GM19099 (cell line): ENCODE results near the gene CNN2.

Experiments
- POLR2A ChIP-seq: IDR thresholded peaks from 3 replicates; pipeline ENCODE4 v1.6.1; 2011; ENCODE audit warnings: low read depth; ENCODE audit not compliant: insufficient read length; ENCODE audit errors: extremely low read depth

Gene CNN2

GRCh38 chr19:1080360-1081161 lies 54.2 kb downstream of the CNN2 start:
- no peak for TF ChIP-seq POLR2A

DNA sequence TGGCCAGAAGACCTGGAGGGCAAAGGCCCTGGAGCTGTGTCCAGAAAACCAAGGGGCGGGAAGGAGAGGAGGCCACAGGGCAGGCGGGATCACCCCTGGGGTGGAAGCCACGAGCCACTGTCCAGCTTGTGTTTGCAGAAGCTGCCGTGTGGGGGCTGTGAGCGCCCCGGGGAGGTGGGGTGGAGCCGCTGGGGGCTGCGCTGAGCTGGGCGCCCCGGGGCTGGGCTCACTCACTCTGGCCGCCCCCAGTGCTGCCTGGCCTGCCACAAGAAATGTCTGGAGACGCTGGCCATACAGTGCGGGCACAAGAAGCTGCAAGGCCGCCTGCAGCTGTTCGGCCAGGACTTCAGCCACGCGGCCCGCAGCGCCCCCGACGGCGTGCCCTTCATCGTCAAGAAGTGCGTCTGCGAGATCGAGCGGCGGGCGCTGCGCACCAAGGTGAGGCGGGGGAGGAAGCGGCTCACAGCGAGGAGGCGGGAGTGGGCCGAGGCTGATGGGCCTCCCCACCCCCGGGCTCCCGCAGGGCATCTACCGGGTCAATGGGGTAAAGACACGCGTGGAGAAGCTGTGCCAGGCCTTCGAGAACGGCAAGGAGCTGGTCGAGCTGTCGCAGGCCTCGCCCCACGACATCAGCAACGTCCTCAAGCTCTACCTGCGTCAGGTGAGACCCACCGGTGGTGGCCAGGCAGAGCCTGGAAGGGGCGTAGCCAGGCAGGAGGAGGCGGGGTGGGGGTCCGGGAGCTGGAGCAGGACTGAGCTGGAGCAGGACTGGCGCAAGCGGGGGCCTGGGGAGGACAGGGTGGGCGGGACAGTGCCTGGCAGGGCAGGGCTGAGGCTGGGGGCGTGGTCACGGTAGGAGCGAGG lies 55.1 kb downstream of the CNN2 start:
- no peak for TF ChIP-seq POLR2A

DNA sequence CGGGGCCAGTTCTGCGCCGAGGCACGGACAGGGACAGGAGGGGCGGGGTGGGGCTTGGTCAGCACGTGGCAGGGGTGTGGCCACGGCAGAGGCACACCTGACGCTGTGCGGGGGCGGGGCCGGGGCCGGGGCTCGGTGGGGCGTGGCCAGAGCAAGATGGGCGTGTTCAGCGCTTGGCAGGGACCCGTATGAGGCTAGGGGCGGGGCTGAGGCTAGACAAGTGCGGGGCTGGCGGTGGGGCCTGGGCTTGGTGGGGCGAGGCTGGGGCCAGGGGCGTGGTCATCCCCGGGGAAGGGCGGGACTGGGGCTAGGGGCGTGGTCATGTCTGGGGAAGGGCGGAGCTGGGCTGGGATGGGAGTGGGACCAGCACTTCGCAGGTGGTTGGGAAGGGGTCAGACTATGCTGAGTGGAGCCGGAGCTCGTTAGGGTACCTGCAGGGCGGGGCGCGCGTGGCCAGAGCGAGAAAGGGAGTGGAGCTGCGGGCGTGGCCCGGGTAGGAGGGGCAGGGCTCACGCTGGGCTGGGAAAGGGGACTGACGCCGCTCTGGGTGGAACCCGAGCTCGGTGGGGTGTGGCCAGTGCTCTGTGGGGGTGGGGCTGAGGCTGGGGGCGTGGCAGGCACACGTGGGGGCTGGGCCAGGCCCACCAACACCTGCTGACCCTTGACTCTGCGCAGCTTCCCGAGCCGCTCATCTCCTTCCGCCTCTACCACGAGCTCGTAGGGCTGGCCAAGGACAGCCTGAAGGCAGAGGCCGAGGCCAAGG lies 55.9 kb downstream of the CNN2 start:
- no peak for TF ChIP-seq POLR2A

DNA sequence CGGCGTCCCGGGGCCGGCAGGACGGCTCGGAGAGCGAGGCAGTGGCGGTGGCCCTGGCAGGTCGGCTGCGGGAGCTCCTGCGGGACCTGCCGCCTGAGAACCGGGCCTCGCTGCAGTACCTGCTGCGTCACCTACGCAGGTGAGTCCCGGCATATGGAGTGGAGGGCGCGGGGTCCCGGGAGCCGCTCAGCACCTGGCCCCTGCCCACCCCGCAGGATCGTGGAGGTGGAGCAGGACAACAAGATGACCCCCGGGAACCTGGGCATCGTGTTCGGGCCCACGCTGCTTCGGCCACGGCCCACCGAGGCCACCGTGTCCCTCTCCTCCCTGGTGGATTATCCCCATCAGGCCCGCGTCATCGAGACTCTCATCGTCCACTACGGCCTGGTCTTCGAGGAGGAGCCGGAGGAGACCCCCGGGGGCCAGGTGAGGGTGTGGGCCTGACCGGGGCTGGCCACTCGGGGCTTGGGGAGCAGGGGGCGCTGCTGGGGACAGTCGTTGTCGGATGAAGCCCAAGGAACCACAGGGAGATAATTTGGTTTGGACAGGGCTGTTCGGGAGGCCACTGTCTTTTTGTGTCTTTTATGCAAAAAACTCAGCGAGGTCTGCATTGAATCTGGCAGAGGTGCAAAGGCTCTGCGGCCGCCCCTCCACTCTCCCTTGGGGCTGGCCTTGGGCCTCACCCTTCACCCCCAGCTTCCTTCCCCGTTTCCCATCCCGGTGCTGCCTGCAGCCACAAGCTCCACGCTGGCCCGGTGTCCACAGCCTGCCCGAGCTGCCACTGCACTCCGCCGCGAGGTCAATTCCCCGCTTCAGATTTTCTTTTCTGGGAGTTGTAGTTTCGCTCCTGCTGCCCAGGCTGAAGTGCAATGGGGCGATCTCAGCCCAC lies 56.8 kb downstream of the CNN2 start:
- TF ChIP-seq POLR2A: no peak

DNA sequence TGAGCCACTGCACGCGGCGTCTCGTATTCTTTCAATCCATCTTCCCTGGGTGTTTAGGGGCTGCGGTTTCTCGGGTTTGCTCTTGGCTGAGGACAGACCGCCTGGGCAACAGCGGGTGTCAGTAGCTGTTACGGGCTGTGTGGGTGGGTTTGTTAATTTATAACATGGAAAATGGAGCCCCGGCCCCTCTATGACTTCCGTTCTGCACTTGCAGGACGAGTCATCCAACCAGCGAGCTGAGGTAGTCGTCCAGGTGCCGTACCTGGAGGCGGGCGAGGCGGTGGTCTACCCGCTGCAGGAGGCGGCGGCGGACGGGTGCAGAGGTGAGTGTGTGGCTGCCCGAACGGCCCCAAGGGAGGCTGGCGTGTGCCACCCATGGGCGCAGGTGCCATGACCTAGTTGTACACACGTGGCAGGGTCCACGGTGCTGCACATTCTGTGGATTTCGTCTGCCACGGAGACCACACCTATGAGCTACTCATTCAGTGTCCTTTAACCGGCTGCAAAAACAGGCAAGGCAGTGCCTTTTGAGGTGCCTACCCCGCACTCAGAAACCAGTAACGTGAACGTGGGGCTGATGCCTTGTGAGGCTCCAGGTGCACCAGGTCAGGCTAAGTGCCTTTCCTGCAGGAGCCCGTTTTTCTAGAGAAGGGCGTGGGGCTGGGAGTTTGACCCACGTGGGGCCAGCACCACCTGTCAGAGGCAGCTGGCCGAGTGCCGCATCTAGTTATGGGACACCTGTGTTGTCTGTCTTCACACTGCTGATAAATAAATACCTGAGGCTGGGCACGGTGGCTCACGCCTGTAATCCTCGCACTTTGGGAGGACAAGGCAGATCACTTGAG lies 57.8 kb downstream of the CNN2 start:
- TF ChIP-seq POLR2A: no peak

DNA sequence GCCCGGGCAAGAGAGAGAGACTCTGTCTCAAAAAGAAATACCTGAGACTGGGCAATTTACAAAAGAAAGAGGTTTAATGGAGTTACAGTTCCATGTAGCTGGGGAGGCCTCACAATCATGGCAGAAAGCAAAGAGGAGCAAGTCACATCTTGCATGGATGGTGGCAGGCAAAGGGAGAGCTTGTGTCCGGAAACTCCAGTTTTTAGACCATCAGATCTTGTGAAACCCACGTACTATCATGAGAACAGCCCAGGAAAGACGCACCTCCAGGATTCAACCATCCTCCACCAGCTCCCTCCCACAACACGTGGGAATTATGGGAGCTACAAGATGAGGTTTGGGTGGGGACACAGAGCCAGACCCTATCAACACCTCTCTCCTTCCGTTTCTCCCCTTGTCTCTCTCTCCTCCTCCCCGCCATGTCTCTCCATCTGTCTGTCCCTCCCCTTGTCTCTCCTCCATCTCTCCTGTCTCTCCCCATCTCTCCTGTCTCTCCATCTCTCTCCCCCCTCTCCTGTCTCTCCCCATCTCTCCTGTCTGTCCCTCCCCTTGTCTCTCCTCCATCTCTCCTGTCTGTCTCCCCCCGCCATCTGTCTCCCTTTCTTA lies 58.7 kb downstream of the CNN2 start:
- no peak for TF ChIP-seq POLR2A

GRCh38 chr19:1085676-1086442 lies 59.5 kb downstream of the CNN2 start:
- TF ChIP-seq POLR2A: no peak

DNA sequence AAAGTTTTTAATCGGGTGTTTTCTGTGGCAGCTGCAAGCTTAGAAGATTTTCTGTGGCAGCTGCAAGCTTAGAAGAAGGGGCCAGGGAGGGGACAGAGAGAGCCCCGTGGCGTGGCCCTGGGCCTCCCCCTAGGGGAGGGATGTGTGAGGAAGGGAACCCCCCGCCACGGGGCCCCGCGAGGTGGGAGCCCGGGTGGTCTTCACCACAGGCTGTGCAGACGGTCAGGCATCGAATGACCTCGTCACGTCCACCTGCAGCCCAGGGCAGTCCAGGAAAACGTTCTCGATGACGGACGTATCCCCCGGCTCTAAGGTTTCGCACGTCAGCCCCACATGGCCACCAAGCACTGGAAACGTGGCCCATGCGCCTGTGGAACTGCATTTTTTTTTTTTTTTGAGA lies 60.2 kb downstream of the CNN2 start:
- TF ChIP-seq POLR2A: no peak

GRCh38 chr19:1087813-1088415 lies 61.5 kb downstream of the CNN2 start:
- no peak for TF ChIP-seq POLR2A

DNA sequence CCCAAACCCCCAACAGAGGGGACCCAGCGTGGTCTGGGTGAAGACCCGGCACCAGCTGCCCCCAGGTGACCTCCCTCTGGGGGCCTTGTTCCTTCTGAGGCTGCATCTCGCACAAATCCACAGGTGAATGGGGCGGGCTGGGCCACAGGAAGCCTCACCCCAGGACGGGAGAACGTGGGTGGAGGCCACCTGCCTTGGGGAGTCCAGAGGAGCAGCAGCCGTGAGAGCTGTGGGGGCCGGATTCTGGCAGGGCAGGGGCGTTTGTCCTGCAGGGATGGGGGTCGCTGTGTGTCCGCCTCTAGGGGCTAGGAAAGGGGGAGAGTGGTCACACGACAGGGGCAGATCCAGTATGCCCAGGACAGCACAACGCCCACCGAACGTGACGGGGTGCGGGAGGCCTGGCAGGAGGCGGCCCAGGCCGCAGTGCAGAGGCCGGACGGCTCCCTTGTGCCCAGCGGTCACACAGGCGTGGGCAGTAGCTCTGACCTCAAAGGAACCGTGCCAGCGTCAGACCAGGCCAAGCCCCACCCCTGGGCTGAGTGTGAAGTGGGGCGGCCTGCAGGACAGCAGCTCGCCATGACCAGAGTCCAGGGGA lies 62.1 kb downstream of the CNN2 start:
- TF ChIP-seq POLR2A: no peak
